Neural crest cell (in vitro differentiated cells): ENCODE measurements around the gene DCHS1. TPM values are rescaled to one million over a fixed set of nuclear protein-coding genes. Genes with fewer than 3 reads are reported as not detected.

Source experiments
- DNase-seq: peaks from one replicate; pipeline ENCODE4 v3.0.0; 2021; ENCODE audit warnings: low read depth, mixed read lengths, low spot score
- H3K27ac Mint-ChIP-seq: one replicate; pipeline ENCODE4 v1.8.0; 2021; ENCODE audit warnings: mild to moderate bottlenecking, mixed read lengths; ENCODE audit not compliant: unreplicated experiment
- H3K27me3 Mint-ChIP-seq: 2 replicates; pipeline ENCODE4 v1.8.0; 2021; ENCODE audit warnings: low read depth, mild to moderate bottlenecking, mixed read lengths
- H3K36me3 Mint-ChIP-seq: 2 replicates; pipeline ENCODE4 v1.8.0; 2021; ENCODE audit warnings: low read depth, mild to moderate bottlenecking, mixed read lengths
- H3K4me1 Mint-ChIP-seq: 2 replicates; pipeline ENCODE4 v1.8.0; 2021; ENCODE audit warnings: mixed read lengths
- H3K4me3 Mint-ChIP-seq: one replicate; pipeline ENCODE4 v1.8.0; 2021; ENCODE audit warnings: mild to moderate bottlenecking, mixed read lengths
- H3K9me3 Mint-ChIP-seq: 2 replicates; pipeline ENCODE4 v1.8.0; 2021; ENCODE audit warnings: mixed read lengths
- CTCF ChIP-seq: fragments of 200-600 bp; sonication (generic); conservative IDR thresholded peaks from 2 replicates; pipeline ENCODE4 v1.5.0; 2021; ENCODE audit warnings: antibody characterized with exemption, mild to moderate bottlenecking
- total RNA-seq: library from RNA; stranded (reverse); gene quantifications from 2 replicates; pipeline ENCODE4 v1.2.1, GENCODE V29; 2021

The DCHS1 gene
- total RNA-seq, 1 donor from 2014 or later: 40.4 TPM

DNA sequence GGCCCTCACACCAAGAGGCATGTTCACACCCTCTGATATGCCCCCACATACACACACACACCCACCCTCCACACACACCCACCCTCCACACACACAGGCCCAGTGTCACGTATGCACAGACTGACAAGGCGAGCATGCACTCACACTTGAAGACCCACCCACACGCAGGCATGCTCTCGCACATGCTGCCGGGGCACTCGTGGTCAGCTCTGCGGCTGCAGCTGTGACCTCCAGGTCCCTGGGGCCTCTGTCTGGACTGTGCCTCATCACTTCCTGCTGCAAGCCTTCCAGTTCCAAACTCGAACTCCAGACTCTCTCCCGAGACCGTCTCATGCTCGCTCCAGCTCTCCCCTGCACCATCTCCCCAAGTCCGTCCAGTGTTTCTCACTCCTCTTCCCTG is 9.5 kb downstream of the DCHS1 start:
- no peak for TF ChIP-seq CTCF
- H3K4me1 Mint-ChIP-seq: no peaks in the 10 kb centered on the region
- H3K36me3 Mint-ChIP-seq: no peaks in the 10 kb centered on the region
- no peak overlapping the region for H3K4me3 Mint-ChIP-seq
- no peaks in the 10 kb centered on the region for H3K9me3 Mint-ChIP-seq
- H3K27ac Mint-ChIP-seq: no peak overlapping the region
- no peak for DNase-seq
- H3K27me3 Mint-ChIP-seq: peaks cover 2% of the 10 kb centered on the region

- Mint-ChIP-seq H3K27ac (no peak overlapping the region), H3K27me3 (peaks cover 2% of the 10 kb centered on the region), H3K36me3 (no peaks in the 10 kb centered on the region)
These were observed 12.7 kb downstream of the DCHS1 start for GRCh38 chr11:6642957-6643356.

GRCh38 chr11:6640985-6641701 is 14.5 kb downstream of the DCHS1 start:
- Mint-ChIP-seq H3K36me3 (no peaks in the 10 kb centered on the region), H3K4me3 (no peak overlapping the region), H3K27ac (no peak overlapping the region), H3K9me3 (no peaks in the 10 kb centered on the region), H3K4me1 (peaks cover 5% of the 10 kb centered on the region), H3K27me3 (peaks cover 2% of the 10 kb centered on the region)
- no peak for DNase-seq
- TF ChIP-seq CTCF: no peak

More at GRCh38 chr11:6642957-6643356, 12.7 kb downstream of the DCHS1 start:
- no peaks in the 10 kb centered on the region for H3K9me3 Mint-ChIP-seq
- no peak overlapping the region for H3K4me3 Mint-ChIP-seq
- TF ChIP-seq CTCF: no peak
- H3K4me1 Mint-ChIP-seq: peaks cover 5% of the 10 kb centered on the region
- DNase-seq: no peak

- no peak for TF ChIP-seq CTCF
- no peaks in the 10 kb centered on the region for H3K36me3 Mint-ChIP-seq
- H3K27ac Mint-ChIP-seq: no peak overlapping the region
- H3K9me3 Mint-ChIP-seq: no peaks in the 10 kb centered on the region
- H3K27me3 Mint-ChIP-seq: no peaks in the 10 kb centered on the region
- no peak overlapping the region for H3K4me3 Mint-ChIP-seq
- DNase-seq: no peak
- peaks cover 5% of the 10 kb centered on the region for H3K4me1 Mint-ChIP-seq
These were observed 15.3 kb downstream of the DCHS1 start for GRCh38 chr11:6640036-6640984.

- Mint-ChIP-seq H3K9me3 (no peaks in the 10 kb centered on the region), H3K4me1 (peaks cover 5% of the 10 kb centered on the region), H3K27me3 (no peaks in the 10 kb centered on the region), H3K36me3 (peaks cover under 1% of the 10 kb centered on the region), H3K27ac (no peak overlapping the region), H3K4me3 (no peak overlapping the region)
- no peak for TF ChIP-seq CTCF
- DNase-seq: no peak
These were observed 17.2 kb downstream of the DCHS1 start for GRCh38 chr11:6638429-6638828.
